Measurements from ENCODE around the gene CXXC1. TPM values are rescaled to one million over a fixed set of nuclear protein-coding genes. Genes with fewer than 3 reads are reported as not detected.
A peak's percentile ranks its signal among the peaks of the same experiment; 100 is the strongest.

CXXC1 gene
- total and polyA plus RNA-seq, 2 of the 13 experiments (the other 11 are each of a cell fraction or from before 2014, with no cell fraction given): 32.9 to 39.0 TPM

DNA sequence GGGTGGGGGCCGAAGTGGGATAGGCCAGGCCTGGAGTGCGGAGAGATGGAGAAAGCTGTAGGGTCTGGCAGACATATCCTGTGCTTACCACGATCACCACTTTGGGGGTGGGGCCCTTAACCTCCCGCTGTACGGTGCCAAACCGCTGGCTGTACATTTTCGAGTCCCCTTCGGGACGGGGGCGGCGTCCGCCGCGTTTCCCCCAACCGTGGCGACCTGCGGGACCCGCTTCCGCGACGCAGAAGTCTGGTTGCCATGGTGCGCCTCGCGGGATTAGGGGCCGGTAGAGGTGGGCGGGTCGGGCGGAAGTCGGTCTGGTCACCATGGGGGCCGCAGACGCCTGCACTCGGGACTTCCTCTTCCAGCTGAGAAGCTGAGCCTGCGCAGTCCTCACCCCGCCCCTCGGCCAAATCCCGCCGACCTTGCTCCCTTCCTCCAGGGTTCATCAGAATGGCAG, 21.2 kb downstream of the CXXC1 start, which contains the start of gene CFAP53 (continued):
- TF ChIP-seq, protein P1, sequence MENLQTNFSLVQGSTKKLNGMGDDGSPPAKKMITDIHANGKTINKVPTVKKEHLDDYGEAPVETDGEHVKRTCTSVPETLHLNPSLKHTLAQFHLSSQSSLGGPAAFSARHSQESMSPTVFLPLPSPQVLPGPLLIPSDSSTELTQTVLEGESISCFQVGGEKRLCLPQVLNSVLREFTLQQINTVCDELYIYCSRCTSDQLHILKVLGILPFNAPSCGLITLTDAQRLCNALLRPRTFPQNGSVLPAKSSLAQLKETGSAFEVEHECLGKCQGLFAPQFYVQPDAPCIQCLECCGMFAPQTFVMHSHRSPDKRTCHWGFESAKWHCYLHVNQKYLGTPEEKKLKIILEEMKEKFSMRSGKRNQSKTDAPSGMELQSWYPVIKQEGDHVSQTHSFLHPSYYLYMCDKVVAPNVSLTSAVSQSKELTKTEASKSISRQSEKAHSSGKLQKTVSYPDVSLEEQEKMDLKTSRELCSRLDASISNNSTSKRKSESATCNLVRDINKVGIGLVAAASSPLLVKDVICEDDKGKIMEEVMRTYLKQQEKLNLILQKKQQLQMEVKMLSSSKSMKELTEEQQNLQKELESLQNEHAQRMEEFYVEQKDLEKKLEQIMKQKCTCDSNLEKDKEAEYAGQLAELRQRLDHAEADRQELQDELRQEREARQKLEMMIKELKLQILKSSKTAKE (CRISPR knock-in tag; IDR thresholded peaks at IDR 0.05; ENCODE audit: borderline replicate concordance): no peak
- TF ChIP-seq SP5 (CRISPR knock-in tag; IDR thresholded peaks at IDR 0.05; ENCODE audit: borderline replicate concordance, low read depth) (0 out of 2 replicates have a peak, but pooled peaks have one; percentile 25), ZFP36L2 (CRISPR knock-in tag; IDR thresholded peaks at IDR 0.05) (no peak), NCOA1 (CRISPR knock-in tag; IDR thresholded peaks at IDR 0.05) (no peak), PBX2 (CRISPR knock-in tag; IDR thresholded peaks at IDR 0.05) (no peak), NPAS2 (CRISPR knock-in tag; IDR thresholded peaks at IDR 0.05; ENCODE audit: borderline replicate concordance) (no peak), ZNF749 (CRISPR knock-in tag; IDR thresholded peaks at IDR 0.05; ENCODE audit: borderline replicate concordance) (0 out of 2 replicates have a peak, but pooled peaks have one; percentile 53), JARID2 (CRISPR knock-in tag; IDR thresholded peaks at IDR 0.05; ENCODE audit: insufficient replicate concordance) (no peak), RNF2 (conservative IDR thresholded peaks at IDR 0.05; ENCODE audit: low read depth) (no peak), HCFC1 (IDR thresholded peaks at IDR 0.05; ENCODE audit: low read depth, low read length) (peak; percentile 58), EED (CRISPR knock-in tag; IDR thresholded peaks at IDR 0.05) (no peak), ZMYM4 (CRISPR knock-in tag; IDR thresholded peaks at IDR 0.05) (peak; percentile 80), MXD3 (CRISPR knock-in tag; IDR thresholded peaks at IDR 0.05) (no peak), SP2 (CRISPR knock-in tag; IDR thresholded peaks at IDR 0.05) (peak; percentile 57; the same call in 1 of the 2 replicates), ZBTB3 (CRISPR knock-in tag; IDR thresholded peaks at IDR 0.05; ENCODE audit: borderline replicate concordance, low read depth) (no peak), PITX1 (CRISPR knock-in tag; IDR thresholded peaks at IDR 0.05) (peak; percentile 89), CEBPB (IDR thresholded peaks at IDR 0.05; ENCODE audit: borderline replicate concordance, low read depth, low read length) (no peak), ZNF687 (CRISPR knock-in tag; IDR thresholded peaks at IDR 0.05) (peak; percentile 74), PRDM15 (CRISPR knock-in tag; IDR thresholded peaks at IDR 0.05) (no peak)
